H9 (cell line): Measurements from ENCODE around the gene MCU. TPM values are rescaled to one million over a fixed set of nuclear protein-coding genes. Genes with fewer than 3 reads are reported as not detected.
A peak's percentile ranks its signal among the peaks of the same experiment; 100 is the strongest.

ENCODE experiments used
- DNase-seq: peaks from one replicate; pipeline ENCODE4 v3.0.0-alpha.2; 2017
- H2AFZ ChIP-seq: one replicate; pipeline ENCODE4 v1.6.1; 2013; ENCODE audit warnings: mild to moderate bottlenecking, low read length, control low read depth, moderate library complexity
- H2AK5ac ChIP-seq: 2 replicates; pipeline ENCODE4 v1.6.1; 2013; ENCODE audit warnings: low read length, control low read depth, mixed read lengths; ENCODE audit not compliant: insufficient read length
- H2BK120ac ChIP-seq: one replicate; pipeline ENCODE4 v1.6.1; 2013; ENCODE audit warnings: low read depth, mild to moderate bottlenecking, low read length, control low read depth, inconsistent platforms; ENCODE audit not compliant: poor library complexity, severe bottlenecking
- H2BK12ac ChIP-seq: 2 replicates; pipeline ENCODE4 v1.6.1; 2013; ENCODE audit warnings: low read length, control low read depth, mixed read lengths, low read depth; ENCODE audit not compliant: insufficient read length
- H2BK15ac ChIP-seq: 2 replicates; pipeline ENCODE4 v1.6.1; 2013; ENCODE audit warnings: low read depth, low read length, control low read depth
- H2BK20ac ChIP-seq: one replicate; pipeline ENCODE4 v1.6.1; 2013; ENCODE audit warnings: low read depth, mild to moderate bottlenecking, low read length, control low read depth, inconsistent platforms; ENCODE audit not compliant: poor library complexity, severe bottlenecking
- H2BK5ac ChIP-seq: 2 replicates; pipeline ENCODE4 v1.6.1; 2013; ENCODE audit warnings: low read length, control low read depth, mixed read lengths; ENCODE audit not compliant: insufficient read length
- H3K14ac ChIP-seq: 2 replicates; pipeline ENCODE4 v1.6.1; 2013; ENCODE audit warnings: low read length, control low read depth; ENCODE audit not compliant: insufficient read depth
- H3K18ac ChIP-seq: 2 replicates; pipeline ENCODE4 v1.6.1; 2013; ENCODE audit warnings: low read depth, mild to moderate bottlenecking, mixed read lengths, low read length, control low read depth; ENCODE audit not compliant: insufficient read length
- H3K23ac ChIP-seq: 2 replicates; pipeline ENCODE4 v1.6.1; 2013; ENCODE audit warnings: low read length, control low read depth, mixed read lengths, low read depth; ENCODE audit not compliant: insufficient read length
- H3K23me2 ChIP-seq: 2 replicates; pipeline ENCODE4 v1.6.1; 2013; ENCODE audit warnings: low read depth, mild to moderate bottlenecking, mixed read lengths, low read length, control low read depth; ENCODE audit not compliant: insufficient read length, poor library complexity, severe bottlenecking
- H3K27ac ChIP-seq: 2 replicates; pipeline ENCODE4 v1.5.1; 2013; ENCODE audit warnings: low read length, control low read depth, mixed read lengths, low read depth; ENCODE audit not compliant: insufficient read length
- H3K27me3 ChIP-seq: 2 replicates; pipeline ENCODE4 v1.6.1; 2013; ENCODE audit warnings: low read length, control low read depth, inconsistent platforms; ENCODE audit not compliant: insufficient read depth
- H3K4ac ChIP-seq: 2 replicates; pipeline ENCODE4 v1.6.1; 2013; ENCODE audit warnings: low read depth, mild to moderate bottlenecking, control low read depth, inconsistent platforms, low read length, moderate library complexity
- H3K4me1 ChIP-seq: 2 replicates; pipeline ENCODE4 v1.6.1; 2013; ENCODE audit warnings: low read length, control low read depth, inconsistent platforms; ENCODE audit not compliant: insufficient read depth
- H3K4me2 ChIP-seq: 2 replicates; pipeline ENCODE4 v1.6.1; 2013; ENCODE audit warnings: low read length, control low read depth, mixed read lengths; ENCODE audit not compliant: insufficient read length, insufficient read depth
- H3K56ac ChIP-seq: 2 replicates; pipeline ENCODE4 v1.6.1; 2013; ENCODE audit warnings: low read depth, mild to moderate bottlenecking, mixed read lengths, low read length, control low read depth; ENCODE audit not compliant: insufficient read length
- H3K79me1 ChIP-seq: 2 replicates; pipeline ENCODE4 v1.6.1; 2013; ENCODE audit warnings: low read depth, mild to moderate bottlenecking, moderate library complexity, low read length, control low read depth, inconsistent platforms; ENCODE audit not compliant: insufficient read depth, poor library complexity, severe bottlenecking
- H3K79me2 ChIP-seq: 2 replicates; pipeline ENCODE4 v1.6.1; 2013; ENCODE audit warnings: low read length, control low read depth, inconsistent platforms; ENCODE audit not compliant: insufficient read depth
- H3K9ac ChIP-seq: 2 replicates; pipeline ENCODE4 v1.6.1; 2013; ENCODE audit warnings: low read length, control low read depth, mixed read lengths; ENCODE audit not compliant: insufficient read length; ENCODE audit errors: extremely low read depth
- H3K9me3 ChIP-seq: one replicate; pipeline ENCODE4 v1.6.1; 2013; ENCODE audit warnings: low read depth, low read length, inconsistent platforms; ENCODE audit not compliant: control insufficient read depth
- H3T11ph ChIP-seq: one replicate; pipeline ENCODE4 v1.6.1; 2013; ENCODE audit warnings: mild to moderate bottlenecking, low read length, control low read depth, inconsistent platforms
- H4K20me1 ChIP-seq: one replicate; pipeline ENCODE4 v1.6.1; 2013; ENCODE audit not compliant: control insufficient read depth, insufficient read length, insufficient read depth
- H4K5ac ChIP-seq: 2 replicates; pipeline ENCODE4 v1.6.1; 2013; ENCODE audit warnings: low read depth, mild to moderate bottlenecking, mixed read lengths, low read length, control low read depth; ENCODE audit not compliant: insufficient read length
- H4K8ac ChIP-seq: replicated peaks from 2 replicates; pipeline ENCODE4 v1.6.1; 2013; ENCODE audit warnings: low read length, control low read depth, mixed read lengths, low read depth; ENCODE audit not compliant: insufficient read length
- H4K91ac ChIP-seq: 2 replicates; pipeline ENCODE4 v1.6.1; 2013; ENCODE audit warnings: low read depth, mild to moderate bottlenecking, moderate library complexity, mixed read lengths, low read length, control low read depth; ENCODE audit not compliant: insufficient read length
- H3K27ac Mint-ChIP-seq, 3 experiments: 2 replicates in 2 of 3; 3 replicates in 1 of 3; pipeline ENCODE4 v1.8.0; 2020 to 2021; ENCODE audit warnings: mixed read lengths in 3 of 3, mild to moderate bottlenecking in 1 of 3, moderate library complexity in 1 of 3
- H3K27me3 Mint-ChIP-seq: 2 replicates; pipeline ENCODE4 v1.8.0; 2021; ENCODE audit warnings: low read depth, mild to moderate bottlenecking, moderate library complexity, mixed read lengths
- H3K36me3 Mint-ChIP-seq, 3 experiments: 2 replicates in 2 of 3; 3 replicates in 1 of 3; pipeline ENCODE4 v1.8.0; 2020 to 2021; ENCODE audit warnings: low read depth in 3 of 3, mixed read lengths in 3 of 3; ENCODE audit not compliant: insufficient read depth in 1 of 3
- H3K4me1 Mint-ChIP-seq, 2 experiments: 2 replicates each; pipeline ENCODE4 v1.8.0; 2020; ENCODE audit warnings: mixed read lengths in 2 of 2
- H3K4me3 Mint-ChIP-seq, 2 experiments: 2 replicates in 1 of 2; 3 replicates in 1 of 2; pipeline ENCODE4 v1.8.0; 2020 to 2021; ENCODE audit warnings: mild to moderate bottlenecking in 2 of 2, mixed read lengths in 2 of 2, moderate library complexity in 1 of 2
- H3K9me3 Mint-ChIP-seq, 2 experiments: 2 replicates in 1 of 2; 3 replicates in 1 of 2; pipeline ENCODE4 v1.8.0; 2020; ENCODE audit warnings: mild to moderate bottlenecking in 2 of 2, mixed read lengths in 2 of 2, moderate library complexity in 1 of 2
- CTCF ChIP-seq: fragments of 200-600 bp; sonication (generic); conservative IDR thresholded peaks from 3 replicates; pipeline ENCODE4 v1.8.0; 2021; ENCODE audit warnings: antibody characterized with exemption, mild to moderate bottlenecking
- WGBS: extraction: QIAGEN DNeasy Blood & Tissue Kit; methylation state at CpG from one replicate; pipeline ENCODE4 v1.1.7; 2013; ENCODE audit warnings: missing lambda C conversion rate, low lambda C conversion rate, mixed read lengths; ENCODE audit not compliant: insufficient read length; ENCODE audit errors: extremely low coverage; 5-methylcytosine and 5-hydroxymethylcytosine counted together
- long read RNA-seq: library from polyadenylated mRNA; unstranded; transcript quantifications from one replicate; pipeline ENCODE4 v2.0.0, GENCODE V29; 2020
- total RNA-seq: library from RNA; stranded (reverse); gene quantifications from 2 replicates; pipeline ENCODE4 v1.2.1, GENCODE V29; 2021

MCU gene
- total RNA-seq, result 33.4 and 36.6 TPM in 2 replicates
- long read RNA-seq, transcript MCU-202 (8 exons, 2,949 nt), result major isoform, 65 of 88 reads
- long read RNA-seq, partial matches to known transcripts, result 4 of 88 reads
- long read RNA-seq, other reads (novel, unspliced or antisense), result 19 of 88 reads

- Histone ChIP-seq H3K79me1 (peaks cover 4% of the 10 kb centered on the region), H3K4ac (no peak within 1 kb of the TSS), H3K27me3 (no peaks in the 10 kb centered on the region), H2AK5ac (no peak within 1 kb of the TSS), H3K4me1 (peaks cover 8% of the 10 kb centered on the region; the same call in 1 of the 2 replicates), H2BK20ac (no peak within 1 kb of the TSS), H3K23ac (no peak within 1 kb of the TSS), H2BK120ac (no peak within 1 kb of the TSS), H2AFZ (peak within 1 kb of the TSS; percentile 79), H3K9me3 (no peaks in the 10 kb centered on the region), H3K27ac (no peak within 1 kb of the TSS), H3K9ac (peak within 1 kb of the TSS; percentile 90), H3K18ac (peak within 1 kb of the TSS; percentile 52), H4K91ac (no peak within 1 kb of the TSS), H4K20me1 (no peaks in the 10 kb centered on the region), H3K79me2 (peaks cover 24% of the 10 kb centered on the region; the same call in 1 of the 2 replicates), H3K56ac (no peak within 1 kb of the TSS), H4K8ac (no peak within 1 kb of the TSS), H2BK12ac (no peak within 1 kb of the TSS), H2BK15ac (no peak within 1 kb of the TSS), H3T11ph (no peak within 1 kb of the TSS), H3K4me2 (peak within 1 kb of the TSS; percentile 93), H3K14ac (peak within 1 kb of the TSS; percentile 89), H4K5ac (no peak within 1 kb of the TSS), H3K23me2 (peaks cover 7% of the 10 kb centered on the region), H2BK5ac (no peak within 1 kb of the TSS)
- Mint-ChIP-seq H3K36me3 (no peaks in the 10 kb centered on the region), H3K9me3 (no peaks in the 10 kb centered on the region; a peak in 1 of 5 replicates), H3K4me3 (peak within 1 kb of the TSS; percentile 83 to 97), H3K27me3 (no peaks in the 10 kb centered on the region), H3K4me1 (peaks cover 26 to 33% of the 10 kb centered on the region in 2 experiments), H3K27ac (peak within 1 kb of the TSS in 2 of 3 experiments; percentile 25 to 91; a peak in 4 of 7 replicates)
- TF ChIP-seq CTCF, result no peak
- peak; percentile 97 for DNase-seq
- WGBS, result no CpG with 5 or more reads among the region's 83 CpGs
Observed at GRCh38 chr10:72691863-72692743, at the start of gene MCU. Gene MCU, plus strand, starts transcription at chr10:72692143. Its CDS starts 9 bp downstream, at chr10:72692152.
